T-cell (primary cell): ENCODE data around the gene TUFT1. TPM values are rescaled to one million over a fixed set of nuclear protein-coding genes. Genes with fewer than 3 reads are reported as not detected.
"Not testable (repeated sequence)": the region's sequence is repeated elsewhere in the genome, so short reads cannot be mapped to it uniquely, and the experiment has no call there.

Experiments
- ATAC-seq, 4 experiments: fragments of 200-7000 bp in 3 of 4; fragments of 150-1000 bp in 1 of 4; cut with Tn5 transposase; replicated peaks in 1 of 4; 1 replicate in 3 of 4; 2 replicates in 1 of 4; pipeline ENCODE4 v1.10.0; 2021; ENCODE audit warnings: moderate library complexity in 3 of 4, mild to moderate bottlenecking in 2 of 4, moderate number of reproducible peaks in 1 of 4
- CTCF ChIA-PET, 2 donors: fragments of 300-600 bp; sonication (Branson Sonifier 250); formaldehyde crosslinking; loops; one replicate each; lab custom pipeline; 2022; ENCODE audit warnings: antibody characterized with exemption in 2 of 2; lab: Charles Lee
- POLR2A ChIA-PET, 2 donors: fragments of 300-600 bp; sonication (Branson Sonifier 250); formaldehyde crosslinking; loops; one replicate each; lab custom pipeline; 2022; ENCODE audit warnings: antibody characterized with exemption in 2 of 2; lab: Charles Lee
- DNase-seq, 35 experiments: peaks; one replicate each; pipeline versions ENCODE4 v3.0.0 to v3.0.0-alpha.2; 2013 to 2023
- H3K27ac ChIP-seq: one replicate; pipeline ENCODE4 v1.5.1; 2013; ENCODE audit warnings: low read length
- H3K27me3 ChIP-seq, 2 experiments: replicated peaks in 1 of 2; 1 replicate in 1 of 2; 2 replicates in 1 of 2; pipeline versions ENCODE4 v1.6.1 to v1.7.0; 2013; ENCODE audit warnings: low read length in 1 of 2, mixed read lengths in 1 of 2; ENCODE audit not compliant: control insufficient read depth in 2 of 2, insufficient read depth in 2 of 2; ENCODE audit errors: extremely low read depth in 1 of 2
- H3K36me3 ChIP-seq, 2 donors: 1 replicate in 1 of 2; 2 replicates in 1 of 2; pipeline versions ENCODE4 v1.6.1 to v1.7.0; 2013; ENCODE audit warnings: low read length in 1 of 2; ENCODE audit not compliant: control insufficient read depth in 2 of 2, insufficient read depth in 1 of 2; ENCODE audit errors: extremely low read depth in 1 of 2
- H3K4me1 ChIP-seq, 2 experiments: 1 replicate in 1 of 2; 2 replicates in 1 of 2; pipeline versions ENCODE4 v1.6.1 to v1.7.0; 2013; ENCODE audit warnings: low read length in 2 of 2, mixed read lengths in 1 of 2; ENCODE audit not compliant: insufficient read depth in 2 of 2, control insufficient read depth in 1 of 2; ENCODE audit errors: extremely low read depth in 1 of 2
- H3K4me3 ChIP-seq, 2 donors: 1 replicate in 1 of 2; 2 replicates in 1 of 2; pipeline versions ENCODE4 v1.5.1 to v1.7.0; 2013; ENCODE audit warnings: mild to moderate bottlenecking in 2 of 2, low read length in 1 of 2, moderate library complexity in 1 of 2; ENCODE audit not compliant: control insufficient read depth in 1 of 2; ENCODE audit errors: extremely low read depth in 1 of 2
- H3K9me3 ChIP-seq: 2 replicates; pipeline ENCODE4 v1.7.0; 2013
- H3K27ac Mint-ChIP-seq, 2 donors: one replicate each; pipeline ENCODE4 v1.8.0; 2020 to 2021; ENCODE audit warnings: mild to moderate bottlenecking in 2 of 2, mixed read lengths in 2 of 2
- H3K27me3 Mint-ChIP-seq, 2 donors: one replicate each; pipeline ENCODE4 v1.8.0; 2021 to 2022; ENCODE audit warnings: mixed read lengths in 2 of 2
- H3K36me3 Mint-ChIP-seq: one replicate; pipeline ENCODE4 v1.8.0; 2021; ENCODE audit warnings: mixed read lengths
- H3K4me1 Mint-ChIP-seq, 3 donors: one replicate each; pipeline ENCODE4 v1.8.0; 2020 to 2022; ENCODE audit warnings: mixed read lengths in 3 of 3, mild to moderate bottlenecking in 1 of 3
- H3K4me3 Mint-ChIP-seq, 3 donors: one replicate each; pipeline ENCODE4 v1.8.0; 2020 to 2022; ENCODE audit warnings: mild to moderate bottlenecking in 3 of 3, mixed read lengths in 3 of 3, moderate library complexity in 3 of 3
- H3K9me3 Mint-ChIP-seq, 3 donors: one replicate each; pipeline ENCODE4 v1.8.0; 2020 to 2022; ENCODE audit warnings: mixed read lengths in 3 of 3
- WGBS: methylation state at CpG from one replicate; pipeline ENCODE4 v1.1.5; 2013; ENCODE audit warnings: missing lambda C conversion rate; ENCODE audit not compliant: insufficient coverage; 5-methylcytosine and 5-hydroxymethylcytosine counted together
- total RNA-seq, 35 experiments: library from RNA in 6 of 35; stranded (reverse) in 6 of 35; fragments of 120-200 nt in 1 of 35; gene quantifications; one replicate each; pipeline versions ENCODE4 v1.2.1 to v1.2.4 and lab custom pipeline; 2013 to 2026

Gene TUFT1
- total RNA-seq, 5 donors from 2014 or later (not counting 1 experiment from before 2014, with no cell fraction given), result 2.8 to 5.5 (median 4.3) TPM

GRCh38 chr1:151596166-151596953 is 56.3 kb downstream of the TUFT1 start:
- Histone ChIP-seq H3K4me1 (peaks cover 0 to 6% of the 10 kb centered on the region in 2 experiments), H3K27me3 (no peaks in the 10 kb centered on the region), H3K36me3 (no peaks in the 10 kb centered on the region), H3K27ac (no peak overlapping the region), H3K9me3 (no peaks in the 10 kb centered on the region), H3K4me3 (no peak overlapping the region)
- DNase-seq (no peak), ATAC-seq (no peak)
- ChIA-PET CTCF (interaction anchor here in 1 of 2 donors (0.8 kb wide), 1 partner anchor 9 kb away, joined by 3 read pairs; no protein-coding TSS in a partner anchor), POLR2A (interaction anchor here in 1 of 2 donors (0.5 kb wide), 1 partner anchor 177 kb away, joined by 3 read pairs; no protein-coding TSS in a partner anchor)
- Mint-ChIP-seq H3K27me3 (peaks cover 0 to 4% of the 10 kb centered on the region in 2 donors), H3K4me3 (no peak overlapping the region), H3K27ac (no peak overlapping the region), H3K4me1 (peaks cover 8 to 12% (median 9%) of the 10 kb centered on the region in 3 donors), H3K36me3 (no peaks in the 10 kb centered on the region), H3K9me3 (peaks cover 0 to 3% (median 0%) of the 10 kb centered on the region in 3 donors)
- 83% methylated on average over 4 of the region's 5 CpGs for WGBS

GRCh38 chr1:151602550-151602949 is 62.4 kb downstream of the TUFT1 start:
- H3K4me3 Mint-ChIP-seq, H3K9me3 Mint-ChIP-seq, H3K4me1 Mint-ChIP-seq, H3K4me1 ChIP-seq, H3K36me3 Mint-ChIP-seq, POLR2A ChIA-PET, H3K4me3 ChIP-seq, H3K36me3 ChIP-seq, H3K9me3 ChIP-seq, H3K27me3 Mint-ChIP-seq, H3K27ac Mint-ChIP-seq, H3K27ac ChIP-seq, DNase-seq, ATAC-seq: not testable (repeated sequence)
- peaks cover under 1 to 16% of the 10 kb centered on the region in 2 experiments for H3K27me3 ChIP-seq
- WGBS, result no CpG with 5 or more reads among the region's 5 CpGs
- CTCF ChIA-PET, result interaction anchor here in 1 of 2 donors (0.7 kb wide), 1 partner anchor 172 kb away, joined by 5 read pairs; no protein-coding TSS in a partner anchor

- H3K27me3 ChIP-seq, result peaks cover 2 to 16% of the 10 kb centered on the region in 2 experiments
- H3K36me3 ChIP-seq, result no peaks in the 10 kb centered on the region
- ATAC-seq (no peak), DNase-seq (no peak)
- Mint-ChIP-seq H3K27ac (no peak overlapping the region), H3K4me1 (no peaks in the 10 kb centered on the region), H3K9me3 (no peaks in the 10 kb centered on the region), H3K36me3 (no peaks in the 10 kb centered on the region), H3K27me3 (peaks cover 6 to 13% of the 10 kb centered on the region in 2 donors), H3K4me3 (no peak overlapping the region)
- CTCF ChIA-PET, result interaction anchor here in 1 of 2 donors (0.6 kb wide), 1 partner anchor 95 kb away, joined by 4 read pairs; no protein-coding TSS in a partner anchor
- no peak overlapping the region for H3K27ac ChIP-seq
- H3K4me3 ChIP-seq, result no peak overlapping the region
- no CpG with 5 or more reads among the region's 2 CpGs for WGBS
- no peaks in the 10 kb centered on the region for H3K9me3 ChIP-seq
- no peaks in the 10 kb centered on the region for H3K4me1 ChIP-seq
- POLR2A ChIA-PET, result interaction anchor here in 1 of 2 donors (0.6 kb wide), 1 partner anchor 12 kb away, joined by 5 read pairs; no protein-coding TSS in a partner anchor
Observed at GRCh38 chr1:151604291-151604690, 64.2 kb downstream of the TUFT1 start.

- H3K36me3 ChIP-seq, result no peaks in the 10 kb centered on the region
- no peak overlapping the region for H3K4me3 Mint-ChIP-seq
- H3K27me3 ChIP-seq, result peaks cover 2 to 16% of the 10 kb centered on the region in 2 experiments
- H3K9me3 ChIP-seq, result no peaks in the 10 kb centered on the region
- peaks cover 0 to 2% of the 10 kb centered on the region in 2 experiments for H3K4me1 ChIP-seq
- POLR2A ChIA-PET, result no interaction called here
- peaks cover 6 to 13% of the 10 kb centered on the region in 2 donors for H3K27me3 Mint-ChIP-seq
- H3K4me3 ChIP-seq, result no peak overlapping the region
- no peaks in the 10 kb centered on the region for H3K9me3 Mint-ChIP-seq
- H3K4me1 Mint-ChIP-seq, result peaks cover 0 to 2% (median 1%) of the 10 kb centered on the region in 3 donors
- no peak overlapping the region for H3K27ac ChIP-seq
- H3K36me3 Mint-ChIP-seq, result no peaks in the 10 kb centered on the region
- DNase-seq (no peak), ATAC-seq (no peak)
- no peak overlapping the region for H3K27ac Mint-ChIP-seq
- CTCF ChIA-PET, result interaction anchor here in 1 of 2 donors (0.8 kb wide), 1 partner anchor 10 kb away, joined by 3 read pairs; no protein-coding TSS in a partner anchor
Observed at GRCh38 chr1:151606384-151606783, 66.3 kb downstream of the TUFT1 start.

GRCh38 chr1:151606857-151607256 is 66.7 kb downstream of the TUFT1 start:
- peaks cover 2 to 13% of the 10 kb centered on the region in 2 experiments for H3K27me3 ChIP-seq
- no peak overlapping the region for H3K27ac Mint-ChIP-seq
- DNase-seq, result no peak
- no peak for ATAC-seq
- no peaks in the 10 kb centered on the region for H3K36me3 ChIP-seq
- CTCF ChIA-PET, result no interaction called here
- H3K4me1 Mint-ChIP-seq, result peaks cover 0 to 6% (median 5%) of the 10 kb centered on the region in 3 donors
- H3K27ac ChIP-seq, result no peak overlapping the region
- H3K4me3 Mint-ChIP-seq, result no peak overlapping the region
- no peaks in the 10 kb centered on the region for H3K36me3 Mint-ChIP-seq
- H3K9me3 ChIP-seq, result no peaks in the 10 kb centered on the region
- POLR2A ChIA-PET, result no interaction called here
- H3K27me3 Mint-ChIP-seq, result peaks cover 6 to 13% of the 10 kb centered on the region in 2 donors
- H3K4me1 ChIP-seq, result peaks cover 0 to 5% of the 10 kb centered on the region in 2 experiments
- WGBS, result no CpG with 5 or more reads among the region's 3 CpGs
- H3K4me3 ChIP-seq, result no peak overlapping the region
- H3K9me3 Mint-ChIP-seq, result no peaks in the 10 kb centered on the region

- H3K36me3 ChIP-seq, result peaks cover 0 to 2% of the 10 kb centered on the region in 2 donors
- no peak overlapping the region for H3K27ac ChIP-seq
- ChIA-PET POLR2A (interaction anchor here in 1 of 2 donors (0.7 kb wide), 2 partner anchors 110 to 638 kb away, joined by 3 to 5 read pairs; no protein-coding TSS in a partner anchor), CTCF (interaction anchor here in 1 of 2 donors (0.7 to 1.1 kb wide), 3 partner anchors 16 to 42 kb away, joined by 3 to 5 read pairs (median 3); no protein-coding TSS in a partner anchor)
- no peak overlapping the region for H3K27ac Mint-ChIP-seq
- H3K4me1 ChIP-seq, result peaks cover 6 to 17% of the 10 kb centered on the region in 2 experiments
- no peak overlapping the region for H3K4me3 Mint-ChIP-seq
- WGBS, result no CpG with 5 or more reads among the region's 3 CpGs
- ATAC-seq, result no peak
- H3K36me3 Mint-ChIP-seq, result peaks cover under 1% of the 10 kb centered on the region
- H3K9me3 ChIP-seq, result no peaks in the 10 kb centered on the region
- peaks cover 2 to 5% of the 10 kb centered on the region in 2 experiments for H3K27me3 ChIP-seq
- no peaks in the 10 kb centered on the region for H3K9me3 Mint-ChIP-seq
- no peak for DNase-seq
- H3K4me1 Mint-ChIP-seq, result peaks cover 22 to 29% (median 27%) of the 10 kb centered on the region in 3 donors
- no peak overlapping the region for H3K4me3 ChIP-seq
- H3K27me3 Mint-ChIP-seq, result peaks cover 3 to 8% of the 10 kb centered on the region in 2 donors
Observed at GRCh38 chr1:151610142-151610541, 70.0 kb downstream of the TUFT1 start.
